SIG-M5 (cell line): ENCODE data around the gene NKX2-3.

Experiments used
- DNase-seq: peaks from one replicate; lab custom pipeline; 2025; lab: John Stamatoyannopoulos, UW

Gene NKX2-3

DNA sequence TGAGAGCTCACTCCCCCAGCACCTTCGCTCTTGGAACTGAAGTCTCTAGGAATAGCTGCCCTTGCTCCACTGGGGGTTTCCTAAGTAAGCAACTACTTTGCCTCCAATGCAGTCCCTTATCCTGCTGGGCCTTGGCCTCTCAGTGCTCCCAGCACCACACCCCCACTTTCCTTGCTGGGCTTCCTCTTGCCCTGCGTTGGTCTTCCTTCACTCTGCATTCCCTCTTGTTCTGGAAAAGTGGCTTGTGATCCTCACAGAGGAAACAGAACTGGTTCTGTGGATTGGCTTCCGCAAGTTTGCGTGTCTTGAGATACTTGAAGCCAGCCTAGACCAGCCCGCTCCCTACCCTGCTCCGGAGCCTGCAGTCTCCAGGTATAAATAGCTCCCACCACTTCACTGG lies 6.4 kb downstream of the NKX2-3 start:
- no peak for DNase-seq

DNA sequence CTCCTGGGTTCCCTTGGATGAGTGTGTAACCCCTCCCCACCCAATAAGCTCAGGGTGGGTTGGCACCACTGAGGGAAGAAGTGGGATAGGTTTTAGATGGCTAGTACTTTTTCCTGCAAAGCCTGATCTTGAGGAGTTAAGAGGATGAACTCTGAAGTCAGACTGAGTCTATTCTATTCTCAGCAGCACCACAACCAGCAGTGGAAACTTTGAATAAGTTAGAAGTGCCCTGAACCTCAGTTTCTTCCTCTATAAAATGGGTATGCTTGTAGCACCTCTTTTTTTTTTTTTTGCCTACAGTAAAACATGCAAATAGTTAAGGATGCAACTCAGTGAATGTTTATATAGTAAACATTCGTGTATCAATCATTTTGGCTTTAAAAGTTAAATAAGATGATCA lies 7.1 kb downstream of the NKX2-3 start:
- no peak for DNase-seq

DNA sequence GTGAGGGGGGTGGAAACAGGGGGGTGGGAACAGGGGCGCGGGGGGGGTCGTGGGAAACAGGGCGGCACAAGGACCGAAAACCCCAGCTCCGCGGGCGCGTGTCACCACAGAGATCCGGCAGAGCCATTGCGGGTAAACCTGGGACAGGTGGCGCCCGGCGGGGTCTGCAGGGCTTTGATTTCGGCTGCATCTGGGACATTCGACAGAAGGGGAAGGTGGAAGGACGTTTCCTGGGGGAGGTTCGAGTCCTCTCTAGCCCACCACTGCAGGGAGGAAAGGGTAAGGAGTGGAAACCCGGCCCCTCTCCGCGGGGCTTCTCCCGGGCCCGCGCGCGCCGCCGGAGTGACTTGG lies 7.5 kb downstream of the NKX2-3 start:
- DNase-seq: no peak

DNA sequence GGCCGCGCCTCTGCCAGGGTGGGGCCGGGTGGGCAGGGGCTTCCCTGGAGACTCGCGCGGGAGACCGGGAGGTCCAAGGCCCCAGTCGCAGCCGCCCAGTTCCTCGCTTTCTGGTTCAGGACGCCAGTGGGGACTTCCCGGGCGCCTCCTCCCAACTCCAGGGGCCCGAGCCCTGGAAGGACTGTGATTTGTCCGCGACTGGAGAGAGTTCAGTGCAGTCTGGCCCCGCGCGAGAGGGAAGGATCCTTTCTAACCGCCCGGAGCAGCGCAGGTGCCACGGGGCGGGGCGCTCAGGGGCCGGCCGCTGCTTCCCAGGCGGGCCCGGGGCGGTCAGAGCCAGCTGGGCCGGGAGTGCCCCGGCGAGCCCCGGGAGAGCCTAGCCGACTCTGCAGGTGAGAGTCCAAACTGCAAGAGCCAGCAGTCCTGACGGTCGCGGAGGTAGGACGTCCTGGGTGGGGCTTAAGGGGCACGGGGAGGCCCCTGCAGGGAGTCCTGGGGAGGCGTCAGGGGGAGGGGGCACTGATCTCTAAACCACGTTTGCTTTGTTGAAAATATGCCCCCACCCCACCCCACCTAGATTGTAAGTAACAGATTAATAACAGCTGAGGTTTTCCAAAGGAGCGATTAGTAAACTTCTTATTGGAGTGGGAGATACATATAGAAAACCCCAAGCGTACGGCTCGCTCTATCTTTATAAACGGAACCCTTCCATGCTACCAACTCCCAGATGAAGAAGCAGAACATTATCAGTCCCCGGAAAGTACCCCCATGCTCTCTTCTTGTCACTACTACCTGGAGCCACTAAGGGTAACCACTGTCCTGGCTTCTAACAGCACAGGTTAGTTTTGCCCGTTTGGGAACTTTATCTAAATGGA lies 8.2 kb downstream of the NKX2-3 start:
- no peak for DNase-seq

DNA sequence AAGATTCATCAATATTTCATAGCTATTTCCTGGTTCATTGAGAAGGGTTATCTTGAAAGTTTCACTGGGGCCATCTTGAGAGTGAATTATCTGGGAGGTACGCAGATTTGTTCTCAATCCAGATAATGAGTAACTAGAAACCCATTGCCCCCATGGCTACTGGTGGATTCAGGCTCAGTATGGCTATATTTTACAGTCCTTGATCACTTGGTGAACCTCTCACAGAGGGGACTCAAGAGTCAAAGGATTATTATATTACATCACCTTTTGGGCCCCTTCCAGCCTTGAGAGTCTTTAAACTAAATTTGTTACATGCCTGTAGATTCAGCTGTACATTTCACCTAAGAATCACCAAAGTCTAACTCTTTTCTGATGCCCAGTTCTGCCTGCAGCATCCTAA lies 11.6 kb downstream of the NKX2-3 start:
- no peak for DNase-seq

DNA sequence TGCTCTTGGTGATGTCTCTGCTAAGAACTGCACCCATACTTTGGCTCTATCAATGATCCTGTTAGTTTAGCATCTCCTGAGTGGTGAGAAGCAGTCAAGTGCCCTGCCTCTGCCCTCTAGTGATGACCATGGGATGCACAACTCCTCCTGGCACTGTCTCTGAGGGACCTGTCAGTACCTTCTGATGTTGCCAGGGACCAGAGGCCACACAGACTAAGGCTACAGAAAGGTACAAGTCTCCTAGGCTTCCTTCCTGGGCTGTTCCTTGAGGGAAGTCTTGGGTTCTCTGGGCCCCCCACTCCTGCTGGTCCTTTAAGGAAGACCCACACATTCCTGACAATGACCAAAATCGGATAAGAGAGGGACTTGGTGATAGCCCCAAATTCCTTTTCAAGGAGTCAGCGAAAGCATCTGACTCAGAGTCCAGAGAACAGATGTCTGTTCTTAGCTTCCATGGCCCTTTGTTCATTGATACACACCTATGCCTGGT lies 15.3 kb downstream of the NKX2-3 start:
- no peak for DNase-seq

DNA sequence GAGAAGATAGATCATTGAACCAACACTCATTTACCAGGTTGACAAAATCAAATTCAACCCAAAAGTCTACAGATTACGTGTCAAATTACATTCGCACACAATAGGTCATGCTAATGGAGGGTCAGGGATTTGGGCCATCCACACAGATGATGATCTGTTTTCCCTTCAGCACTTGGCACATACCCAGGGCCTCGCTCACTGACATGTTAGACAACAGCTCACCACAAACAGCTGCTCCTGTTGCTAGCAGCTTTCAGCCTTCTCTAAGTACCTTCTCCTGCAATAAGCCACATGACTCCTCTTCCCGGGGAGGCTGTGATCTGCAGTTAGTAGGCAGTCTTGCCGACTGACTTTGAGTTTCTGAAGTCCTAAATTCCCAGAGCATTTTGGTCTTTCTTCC lies 18.4 kb downstream of the NKX2-3 start:
- no peak for DNase-seq

DNA sequence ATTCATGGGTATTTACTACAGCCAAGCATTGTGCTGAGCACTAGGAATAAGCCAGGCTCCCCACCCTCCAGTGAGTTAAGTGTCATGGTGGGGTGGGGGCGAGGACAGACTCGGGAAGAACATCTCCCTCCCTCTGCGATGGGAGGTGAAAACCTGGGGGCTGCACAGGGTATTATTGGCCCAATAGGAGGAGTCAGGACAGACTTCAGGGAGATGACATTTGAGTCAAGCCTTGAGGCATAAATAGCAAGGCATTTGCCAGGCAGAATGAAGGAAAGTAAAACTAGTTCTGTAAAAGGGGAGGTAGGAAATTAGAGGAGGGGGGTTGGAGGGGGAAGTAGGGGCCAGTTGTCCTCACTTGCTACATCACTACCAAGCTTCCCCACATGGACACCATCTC lies 18.9 kb downstream of the NKX2-3 start:
- no peak for DNase-seq

DNA sequence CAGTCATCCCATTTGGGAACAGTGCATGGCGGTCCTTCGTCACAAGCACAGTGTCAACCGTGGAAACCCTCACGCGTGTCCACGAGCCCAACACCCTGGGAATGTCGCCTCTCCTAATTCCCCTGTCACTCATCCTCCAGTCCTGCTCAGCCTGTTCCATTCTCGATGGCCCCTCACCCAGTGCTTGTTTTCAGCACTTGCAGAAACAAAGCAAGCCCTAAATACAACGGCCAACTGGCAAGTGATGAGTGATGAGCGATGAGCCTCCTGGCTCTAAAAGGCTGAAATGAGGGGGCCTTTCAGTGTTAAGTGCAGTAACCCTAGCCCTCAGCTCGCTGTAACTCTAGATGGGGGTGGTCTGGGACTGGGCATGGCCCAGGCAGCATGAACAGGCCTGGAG lies 22.6 kb downstream of the NKX2-3 start:
- DNase-seq: no peak

DNA sequence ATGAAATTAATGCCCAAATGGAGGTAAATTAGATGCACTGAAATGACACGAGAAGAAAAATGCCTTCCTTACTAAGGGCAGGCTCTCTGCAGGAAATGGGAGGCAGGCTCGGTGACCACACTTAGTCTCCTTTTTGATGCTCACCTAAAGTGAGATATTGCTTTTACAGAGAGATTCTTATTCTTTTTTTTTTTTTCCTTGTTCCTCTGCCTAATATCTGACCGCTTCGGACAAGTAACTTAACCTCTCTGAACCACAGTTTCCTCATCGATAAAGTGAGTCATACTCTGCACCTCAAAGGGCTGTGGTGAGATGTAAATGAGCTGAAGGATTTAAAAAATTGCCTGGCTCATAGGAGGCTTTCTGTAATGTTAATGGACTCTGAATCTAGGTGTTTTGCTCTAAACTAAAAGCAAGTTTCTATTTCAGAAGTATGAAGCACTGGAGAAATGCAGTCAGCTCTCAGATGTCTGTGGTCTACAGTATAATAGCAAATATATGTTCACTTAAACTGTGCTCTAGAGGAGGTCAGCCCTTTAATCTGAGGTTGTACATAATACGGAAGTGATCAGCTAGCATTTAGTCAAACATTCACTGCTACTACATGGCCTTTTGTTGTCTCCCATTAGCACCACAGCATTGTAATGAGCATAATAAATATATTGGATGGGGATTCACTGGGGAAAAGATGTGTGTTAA lies 23.2 kb downstream of the NKX2-3 start:
- no peak for DNase-seq

DNA sequence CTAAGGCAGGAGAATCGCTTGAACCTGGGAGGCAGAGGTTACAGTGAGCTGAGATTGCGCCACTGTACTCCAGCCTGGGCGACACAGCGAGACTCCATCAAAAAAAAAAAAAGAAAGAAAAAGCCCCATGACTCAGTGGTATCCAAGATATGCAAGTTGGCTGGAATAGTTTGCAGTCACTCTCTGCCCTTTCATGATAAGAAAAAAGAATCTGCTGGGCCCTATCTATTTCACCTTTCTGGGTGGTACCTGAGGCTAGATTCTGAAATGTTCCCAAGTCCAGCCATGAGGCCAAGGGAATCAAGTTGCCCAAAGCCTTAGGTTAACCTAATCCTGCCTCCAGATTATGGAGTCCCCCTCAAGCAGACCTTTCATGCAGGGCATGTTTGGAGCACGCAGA lies 24.3 kb downstream of the NKX2-3 start:
- no peak for DNase-seq

DNA sequence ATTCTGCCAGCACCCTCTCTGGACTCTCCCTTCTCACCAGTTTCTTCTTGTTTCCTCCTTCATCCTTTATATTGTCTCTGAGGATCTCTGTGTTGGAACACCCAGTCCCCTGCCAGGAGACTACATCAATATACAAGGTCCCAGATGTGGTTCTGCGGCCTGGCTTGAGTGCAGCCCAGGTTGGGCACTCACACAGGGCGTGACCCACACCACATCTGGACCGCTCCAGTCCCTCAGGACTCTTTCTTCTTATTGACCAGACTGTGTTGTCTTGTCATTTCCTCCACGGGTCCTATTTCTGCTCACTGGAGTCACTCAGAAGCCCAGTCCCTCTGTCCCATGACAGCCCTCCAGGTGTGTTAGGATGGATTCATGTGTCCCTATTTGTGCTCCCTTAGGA lies 26.0 kb downstream of the NKX2-3 start:
- DNase-seq: no peak

DNA sequence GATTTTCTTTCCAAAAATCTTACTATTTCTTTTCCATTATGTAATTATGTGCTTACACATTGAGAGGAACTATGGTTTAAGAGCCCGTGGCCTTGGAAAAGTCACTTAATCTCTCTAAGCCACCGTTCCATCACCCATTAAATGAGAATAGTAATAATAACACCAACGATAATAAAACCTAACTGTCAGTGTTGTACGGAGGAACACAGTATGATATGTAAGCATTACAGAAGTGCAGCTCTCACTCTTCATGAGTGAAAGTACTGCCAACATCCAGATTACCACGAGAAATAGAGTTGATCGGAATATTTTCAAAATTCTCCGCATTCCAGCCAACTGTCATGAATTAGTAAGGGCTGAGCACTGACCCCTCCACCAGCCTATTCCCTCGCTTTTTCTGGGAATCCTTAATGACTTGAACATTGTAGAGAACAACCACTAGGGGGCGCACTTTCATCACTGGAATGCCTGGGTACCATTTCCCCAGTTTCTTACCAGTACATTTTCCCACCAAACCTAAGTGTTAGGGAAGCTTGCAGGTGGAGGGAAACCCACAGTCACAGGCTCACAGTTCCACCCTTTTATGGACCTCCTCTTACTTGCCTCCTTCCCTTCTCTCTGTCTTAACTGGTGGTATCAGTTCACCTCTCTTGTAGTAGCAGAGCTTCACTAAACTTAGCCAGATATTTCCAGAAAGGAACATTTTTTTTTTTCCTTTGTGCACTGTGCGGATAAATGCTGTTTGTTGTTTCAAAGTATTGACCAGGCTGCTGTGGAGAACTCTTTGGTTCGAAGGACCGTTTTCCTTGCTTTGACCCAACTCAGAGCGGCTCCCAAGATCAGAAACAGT lies 27.8 kb downstream of the NKX2-3 start:
- DNase-seq: no peak

DNA sequence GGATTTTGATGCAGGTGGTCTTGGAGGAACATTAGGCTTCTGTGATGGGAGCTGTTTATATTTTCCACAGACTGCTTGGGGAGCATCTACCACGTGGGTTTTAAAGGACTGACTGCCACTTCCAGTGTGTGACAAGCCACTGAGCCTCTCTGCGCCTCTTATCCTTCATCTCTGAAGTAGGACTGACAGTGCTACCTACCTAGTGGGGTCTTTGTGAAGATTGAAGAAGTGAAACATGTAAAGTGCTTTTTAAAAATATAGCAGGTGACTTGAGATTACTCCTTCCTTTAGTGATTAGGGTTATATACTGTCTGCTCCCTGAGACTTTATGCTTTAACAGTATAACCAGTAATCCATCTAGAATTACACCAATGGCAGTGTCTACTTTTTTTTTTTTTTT lies 29.9 kb downstream of the NKX2-3 start:
- DNase-seq: no peak

DNA sequence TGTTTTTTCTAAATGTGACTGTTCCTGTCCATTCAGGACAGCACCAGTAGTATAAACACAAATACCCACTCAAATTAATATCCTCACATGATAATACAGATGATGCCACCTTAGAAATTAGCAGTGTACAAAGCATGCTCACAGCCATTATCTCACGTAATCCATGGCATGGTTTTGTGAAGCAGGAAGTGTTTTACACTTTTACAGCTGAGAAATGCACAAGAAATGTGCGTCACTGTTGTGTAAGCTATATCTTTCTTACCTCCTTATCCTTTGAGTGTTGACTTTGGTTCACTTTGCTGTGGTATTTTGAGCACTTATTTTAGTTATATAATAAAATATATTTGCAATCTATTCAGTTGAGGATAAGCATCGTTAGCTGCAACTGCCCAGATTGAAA lies 31.6 kb downstream of the NKX2-3 start:
- no peak for DNase-seq

DNA sequence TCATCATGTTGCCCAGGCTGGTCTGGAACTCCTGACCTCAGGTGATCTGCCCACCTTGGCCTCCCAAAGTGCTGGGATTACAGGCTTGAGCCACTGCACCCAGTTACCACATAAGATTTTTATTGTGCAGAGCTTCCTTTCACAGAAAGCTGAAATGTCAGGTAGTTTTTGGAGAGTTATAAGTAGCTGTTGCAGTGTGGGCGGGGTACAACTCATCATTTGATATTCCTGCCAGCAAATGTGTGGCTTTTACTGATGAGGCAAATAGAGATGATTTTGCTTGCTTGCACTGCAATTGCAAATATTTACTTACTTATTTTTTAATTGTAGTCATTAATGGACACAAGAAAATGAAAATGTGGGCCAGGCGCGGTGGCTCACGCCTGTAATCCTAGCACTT lies 32.4 kb downstream of the NKX2-3 start:
- no peak for DNase-seq

DNA sequence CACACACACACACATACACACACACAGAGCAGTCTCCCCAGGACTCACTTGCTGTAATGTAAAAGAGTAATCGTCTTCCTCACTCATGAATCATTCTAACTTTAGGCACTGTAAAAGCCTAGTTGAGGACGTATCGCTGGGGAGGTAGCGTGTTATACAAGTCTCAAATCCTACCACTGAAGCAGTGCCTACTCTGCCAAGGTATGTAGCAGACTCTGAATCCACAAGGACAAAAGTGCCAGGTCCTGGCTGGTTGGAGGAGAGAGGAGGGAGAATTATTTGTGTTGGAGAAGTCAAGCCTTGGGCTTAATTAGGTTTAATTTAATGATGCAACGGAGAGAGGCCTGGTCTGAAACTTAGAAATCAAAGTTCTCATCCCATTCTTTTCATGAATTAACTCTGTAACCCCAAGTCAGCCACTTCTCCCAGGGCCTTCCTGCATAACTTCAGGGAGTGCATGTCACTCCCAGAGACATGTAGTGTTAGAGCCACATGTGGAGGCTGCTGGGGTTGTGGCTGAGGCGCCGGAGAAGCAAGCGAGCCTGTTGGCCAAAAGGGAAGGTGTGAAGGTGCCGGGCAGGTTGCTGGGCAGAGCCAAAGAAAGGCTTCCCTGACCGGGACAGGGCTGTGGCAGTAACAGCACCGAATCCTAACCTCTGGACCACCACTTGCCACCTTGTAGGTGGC lies 36.7 kb downstream of the NKX2-3 start:
- no peak for DNase-seq

DNA sequence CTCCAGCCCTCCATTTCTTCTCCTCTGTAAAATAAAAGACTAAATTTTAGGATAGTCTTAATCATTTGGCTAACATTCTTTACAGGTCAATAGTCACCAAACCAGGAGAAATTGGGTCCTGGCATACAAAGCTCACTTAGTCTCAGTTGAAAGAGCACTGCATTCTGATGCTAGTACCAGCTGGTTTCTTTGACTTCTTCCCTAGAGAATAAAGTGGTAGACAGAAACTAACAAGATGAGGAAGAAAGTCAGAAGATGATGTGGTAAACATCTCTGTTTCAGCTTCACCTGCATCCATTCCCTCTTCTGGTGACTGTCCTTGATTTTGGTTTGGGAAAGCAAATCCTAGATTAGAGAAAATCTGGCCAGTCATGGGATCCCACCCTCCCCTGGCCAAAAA lies 37.2 kb downstream of the NKX2-3 start:
- DNase-seq: no peak

DNA sequence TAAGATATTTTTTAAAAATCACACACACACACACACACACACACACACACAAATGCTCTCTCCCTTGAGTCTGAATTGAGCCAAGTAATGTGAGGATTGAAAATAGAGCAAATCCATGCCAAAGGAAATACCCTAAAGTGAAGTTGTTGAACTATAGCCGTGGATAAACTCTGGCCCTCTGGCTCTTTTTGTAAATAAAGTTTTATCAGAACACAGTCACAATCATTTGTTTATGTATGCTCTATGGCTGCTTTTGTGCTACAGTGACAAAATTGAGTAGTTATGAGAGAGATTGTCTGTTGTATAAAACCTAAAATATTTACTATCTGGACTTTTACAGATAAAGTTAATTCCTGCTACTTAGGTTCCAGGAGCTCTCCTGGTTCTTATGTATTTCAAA lies 39.1 kb downstream of the NKX2-3 start:
- no peak for DNase-seq

DNA sequence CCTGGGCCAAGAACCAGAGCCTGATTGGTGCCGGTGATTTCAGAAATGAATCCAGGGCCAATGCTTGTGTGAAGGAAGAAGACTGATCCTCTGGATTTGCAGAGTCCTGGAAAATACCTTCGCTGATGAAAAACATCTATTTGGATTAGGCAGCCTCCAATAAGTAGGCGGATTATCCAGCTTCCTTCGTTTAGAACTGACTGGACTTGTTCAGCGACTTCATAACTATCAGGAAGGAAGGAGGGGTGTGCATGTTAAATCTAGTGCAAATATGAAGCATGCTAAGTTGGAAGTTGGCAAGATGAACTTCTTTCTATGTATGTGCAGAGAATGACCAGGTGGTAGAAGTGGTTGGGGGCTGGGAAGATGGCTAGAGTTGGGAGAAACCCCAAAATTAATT lies 41.0 kb downstream of the NKX2-3 start:
- DNase-seq: no peak

DNA sequence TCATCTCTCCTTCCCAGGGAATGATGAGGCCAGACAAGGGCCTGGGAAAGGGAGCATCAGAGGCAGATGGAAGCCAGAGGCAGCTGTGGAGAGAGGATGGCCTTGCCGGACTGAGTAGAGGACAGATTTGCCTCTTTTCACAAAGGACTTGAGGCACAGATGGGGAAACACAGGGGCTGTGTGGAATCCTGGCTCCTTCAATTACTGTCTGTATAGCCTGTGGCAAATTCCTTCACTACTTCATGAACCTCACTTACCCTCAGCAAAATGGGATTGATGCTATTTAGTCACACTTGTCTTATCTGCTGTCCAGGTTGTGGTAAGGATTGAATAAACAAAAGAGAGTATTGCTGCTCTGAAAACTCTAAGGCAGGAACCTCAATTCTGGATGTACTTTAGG lies 47.2 kb downstream of the NKX2-3 start:
- no peak for DNase-seq

DNA sequence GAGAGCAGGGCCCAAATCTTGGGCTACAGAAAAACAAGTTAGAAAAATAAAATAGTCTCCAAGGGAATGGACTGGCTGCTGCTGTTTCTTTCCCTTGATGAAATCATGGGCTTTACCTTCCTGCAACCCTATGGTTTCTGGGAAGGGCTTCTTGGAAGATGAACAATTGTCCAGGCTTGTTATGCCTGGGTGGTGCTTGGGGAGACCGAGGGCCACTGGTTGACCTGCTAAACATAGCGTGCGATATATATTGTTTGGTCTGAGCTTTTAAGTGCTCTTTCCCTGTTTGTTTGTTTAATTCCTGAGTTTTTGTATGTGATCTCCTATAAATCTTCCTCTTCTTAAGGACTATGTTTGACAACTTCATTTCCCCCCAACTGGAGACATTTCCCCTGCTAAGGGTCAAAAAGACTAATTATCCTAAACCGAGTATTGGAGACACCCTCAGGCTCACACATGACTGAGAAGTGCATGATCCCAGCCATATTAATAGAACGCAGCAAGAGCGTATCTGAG lies 49.6 kb downstream of the NKX2-3 start:
- DNase-seq: no peak
